OCI-LY7 (cell line): ENCODE data around the gene SMOC2.
"Not testable (repeated sequence)": the region's sequence is repeated elsewhere in the genome, so short reads cannot be mapped to it uniquely, and the experiment has no call there.

Experiments
- EZH2phosphoT487 ChIP-seq: fragments of 200-600 bp; sonication (generic); IDR thresholded peaks from 2 replicates; pipeline ENCODE4 v1.6.1; 2018; ENCODE audit warnings: low read depth, borderline replicate concordance, mild to moderate bottlenecking, mixed run types, antibody characterized with exemption, low read length, moderate library complexity, mixed read lengths
- TF ChIP-seq, protein P1 (sequence below): fragments of 200-600 bp; sonication (generic); conservative IDR thresholded peaks from 2 replicates; pipeline ENCODE4 v1.5.1; 2014; ENCODE audit warnings: mild to moderate bottlenecking, antibody characterized with exemption, low read length, moderate library complexity, mixed read lengths

DNA sequence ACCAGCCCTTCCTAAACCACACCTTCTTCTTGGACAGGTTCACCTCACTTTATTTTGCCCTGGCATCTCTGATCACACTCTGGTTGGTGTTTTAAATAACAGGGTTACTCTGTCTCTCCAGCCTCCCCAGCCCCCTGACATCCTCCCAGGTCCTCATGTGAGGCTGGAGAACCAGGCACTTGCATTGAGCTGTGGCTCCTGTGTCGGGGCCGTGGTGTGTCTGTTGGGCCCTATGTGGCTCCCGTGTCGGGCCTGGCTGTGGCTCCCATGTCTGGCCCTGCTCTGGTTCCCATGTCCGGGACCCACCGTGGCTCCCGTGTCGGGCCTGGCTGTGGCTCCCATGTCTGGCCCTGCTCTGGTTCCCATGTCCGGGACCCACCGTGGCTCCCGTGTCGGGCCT is 170.0 kb downstream of the SMOC2 start:
- TF ChIP-seq, protein P1, sequence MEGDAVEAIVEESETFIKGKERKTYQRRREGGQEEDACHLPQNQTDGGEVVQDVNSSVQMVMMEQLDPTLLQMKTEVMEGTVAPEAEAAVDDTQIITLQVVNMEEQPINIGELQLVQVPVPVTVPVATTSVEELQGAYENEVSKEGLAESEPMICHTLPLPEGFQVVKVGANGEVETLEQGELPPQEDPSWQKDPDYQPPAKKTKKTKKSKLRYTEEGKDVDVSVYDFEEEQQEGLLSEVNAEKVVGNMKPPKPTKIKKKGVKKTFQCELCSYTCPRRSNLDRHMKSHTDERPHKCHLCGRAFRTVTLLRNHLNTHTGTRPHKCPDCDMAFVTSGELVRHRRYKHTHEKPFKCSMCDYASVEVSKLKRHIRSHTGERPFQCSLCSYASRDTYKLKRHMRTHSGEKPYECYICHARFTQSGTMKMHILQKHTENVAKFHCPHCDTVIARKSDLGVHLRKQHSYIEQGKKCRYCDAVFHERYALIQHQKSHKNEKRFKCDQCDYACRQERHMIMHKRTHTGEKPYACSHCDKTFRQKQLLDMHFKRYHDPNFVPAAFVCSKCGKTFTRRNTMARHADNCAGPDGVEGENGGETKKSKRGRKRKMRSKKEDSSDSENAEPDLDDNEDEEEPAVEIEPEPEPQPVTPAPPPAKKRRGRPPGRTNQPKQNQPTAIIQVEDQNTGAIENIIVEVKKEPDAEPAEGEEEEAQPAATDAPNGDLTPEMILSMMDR, result not testable (repeated sequence)
- not testable (repeated sequence) for TF ChIP-seq EZH2phosphoT487
